Gastrocnemius medialis (tissue), 4 donors: ENCODE measurements around the gene CENPW. TPM values are rescaled to one million over a fixed set of nuclear protein-coding genes. Genes with fewer than 3 reads are reported as not detected.

Experiments used
- ATAC-seq, 2 donors: fragments of 150-250 bp; one replicate each; pipeline ENCODE4 v1.9.1; 2016
- DNase-seq, 2 donors: peaks; one replicate each; pipeline ENCODE4 v3.0.0-alpha.2; 2019
- H3K27ac ChIP-seq, 4 donors: fragments of 200-600 bp; sonication (generic); 1 replicate in 1 of 4; 2 replicates in 3 of 4; pipeline ENCODE4 v1.5.1; 2016 to 2018; ENCODE audit warnings: mild to moderate bottlenecking in 2 of 4, moderate library complexity in 1 of 4
- H3K27me3 ChIP-seq, 3 donors: fragments of 200-600 bp; sonication (generic) in 2 of 3; 1 replicate in 1 of 3; 2 replicates in 2 of 3; pipeline versions ENCODE4 v1.5.1 to v1.6.0; 2016 to 2019; ENCODE audit warnings: mild to moderate bottlenecking in 1 of 3, moderate library complexity in 1 of 3
- H3K36me3 ChIP-seq, 2 donors: fragments of 200-600 bp; sonication (generic) in 1 of 2; one replicate each; pipeline ENCODE4 v1.5.1; 2017 to 2018
- H3K4me1 ChIP-seq, 2 donors: fragments of 200-600 bp; sonication (generic) in 1 of 2; one replicate each; pipeline ENCODE4 v1.5.1; 2016 to 2017; ENCODE audit warnings: mild to moderate bottlenecking in 2 of 2
- H3K4me3 ChIP-seq, 4 donors: fragments of 200-600 bp; sonication (generic) in 3 of 4; 1 replicate in 1 of 4; 2 replicates in 3 of 4; pipeline ENCODE4 v1.5.1; 2016 to 2019; ENCODE audit warnings: mild to moderate bottlenecking in 2 of 4
- H3K9me3 ChIP-seq, 3 donors: fragments of 200-600 bp; sonication (generic) in 2 of 3; 1 replicate in 1 of 3; 2 replicates in 2 of 3; pipeline ENCODE4 v1.5.1; 2016 to 2019
- POLR2A ChIP-seq, 2 donors: fragments of 450-650 bp; IDR thresholded peaks; one replicate each; pipeline ENCODE4 v1.6.1; 2017; ENCODE audit warnings: antibody characterized with exemption in 2 of 2, mild to moderate bottlenecking in 2 of 2, moderate library complexity in 2 of 2
- in situ Hi-C, 4 donors: fragments of 200-750 bp; cut with MboI; loops; one replicate each; pipeline versions ENCODE4 v1.15.0 to v1.8.0; 2017; ENCODE audit warnings: low sequenced_read_pairs in 4 of 4
- intact Hi-C: fragments of 100-400 bp; cut with DNase I; formaldehyde crosslinking; loops from one replicate; pipeline ENCODE4 v1.15.1; 2023; ENCODE audit warnings: low total_unique reads
- total RNA-seq, 4 donors: library from RNA; depleted of rRNA; stranded (reverse); fragments of >200 nt; gene quantifications; one replicate each; pipeline versions ENCODE4 v1.1.0 to v1.2.3, GENCODE V29; 2016
- TF ChIP-seq, protein P1 (sequence below), 5 experiments: fragments of 450-650 bp in 3 of 5; fragments of 200-600 bp in 2 of 5; sonication (generic) in 2 of 5; IDR thresholded peaks in 4 of 5; conservative IDR thresholded peaks in 1 of 5; 1 replicate in 4 of 5; 2 replicates in 1 of 5; pipeline ENCODE4 v1.5.1; 2016 to 2019; ENCODE audit warnings: antibody characterized with exemption in 5 of 5, mild to moderate bottlenecking in 3 of 5, moderate library complexity in 3 of 5

The CENPW gene
- total RNA-seq, 4 donors from 2014 or later: 1.6 to 2.2 (median 2.1) TPM; not detected in 1

GRCh38 chr6:126374372-126374771 is 34.5 kb downstream of the CENPW start:
- Histone ChIP-seq H3K27ac (no peak overlapping the region), H3K9me3 (no peaks in the 10 kb centered on the region), H3K4me1 (no peaks in the 10 kb centered on the region), H3K36me3 (no peaks in the 10 kb centered on the region), H3K4me3 (no peak overlapping the region), H3K27me3 (no peaks in the 10 kb centered on the region)
- ATAC-seq (no peak), DNase-seq (no peak)
- TF ChIP-seq POLR2A (IDR thresholded peaks at IDR 0.05): no peak
- TF ChIP-seq, protein P1, sequence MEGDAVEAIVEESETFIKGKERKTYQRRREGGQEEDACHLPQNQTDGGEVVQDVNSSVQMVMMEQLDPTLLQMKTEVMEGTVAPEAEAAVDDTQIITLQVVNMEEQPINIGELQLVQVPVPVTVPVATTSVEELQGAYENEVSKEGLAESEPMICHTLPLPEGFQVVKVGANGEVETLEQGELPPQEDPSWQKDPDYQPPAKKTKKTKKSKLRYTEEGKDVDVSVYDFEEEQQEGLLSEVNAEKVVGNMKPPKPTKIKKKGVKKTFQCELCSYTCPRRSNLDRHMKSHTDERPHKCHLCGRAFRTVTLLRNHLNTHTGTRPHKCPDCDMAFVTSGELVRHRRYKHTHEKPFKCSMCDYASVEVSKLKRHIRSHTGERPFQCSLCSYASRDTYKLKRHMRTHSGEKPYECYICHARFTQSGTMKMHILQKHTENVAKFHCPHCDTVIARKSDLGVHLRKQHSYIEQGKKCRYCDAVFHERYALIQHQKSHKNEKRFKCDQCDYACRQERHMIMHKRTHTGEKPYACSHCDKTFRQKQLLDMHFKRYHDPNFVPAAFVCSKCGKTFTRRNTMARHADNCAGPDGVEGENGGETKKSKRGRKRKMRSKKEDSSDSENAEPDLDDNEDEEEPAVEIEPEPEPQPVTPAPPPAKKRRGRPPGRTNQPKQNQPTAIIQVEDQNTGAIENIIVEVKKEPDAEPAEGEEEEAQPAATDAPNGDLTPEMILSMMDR (IDR thresholded peaks at IDR 0.05 in 4 of 5, conservative IDR thresholded peaks at IDR 0.05 in 1 of 5): no peak
- intact Hi-C loops (no loop called here), in situ Hi-C loops (no loop called here)

DNA sequence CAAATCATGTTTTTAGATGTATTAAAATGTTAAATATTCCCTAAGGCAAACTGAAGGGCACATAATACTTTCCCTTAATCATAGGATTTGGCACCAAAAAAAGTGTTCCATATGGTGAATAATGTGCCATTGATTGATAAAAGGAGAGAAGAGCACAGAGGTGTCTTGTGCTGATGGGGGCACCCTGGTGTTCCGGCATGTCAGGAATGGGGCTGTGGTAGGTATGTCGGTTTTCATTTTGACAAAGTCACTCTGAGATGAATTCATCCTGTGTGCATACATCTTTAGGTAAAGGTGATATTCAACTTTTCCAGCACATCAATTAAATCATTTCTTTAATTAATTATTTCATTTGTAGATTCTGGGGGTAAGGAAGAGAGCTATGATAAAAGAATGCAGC is 36.8 kb downstream of the CENPW start:
- TF ChIP-seq POLR2A (IDR thresholded peaks at IDR 0.05): no peak
- TF ChIP-seq, protein P1 (IDR thresholded peaks at IDR 0.05 in 4 of 5, conservative IDR thresholded peaks at IDR 0.05 in 1 of 5): no peak
- intact Hi-C loops: no loop called here
- ATAC-seq: no peak
- Histone ChIP-seq H3K27ac (no peak overlapping the region), H3K27me3 (no peaks in the 10 kb centered on the region), H3K36me3 (no peaks in the 10 kb centered on the region), H3K9me3 (no peaks in the 10 kb centered on the region), H3K4me3 (no peak overlapping the region), H3K4me1 (no peaks in the 10 kb centered on the region)
- no peak for DNase-seq
- in situ Hi-C loops: no loop called here

GRCh38 chr6:126377594-126378153 is 37.8 kb downstream of the CENPW start:
- no peaks in the 10 kb centered on the region for H3K9me3 ChIP-seq
- no peak overlapping the region for H3K4me3 ChIP-seq
- H3K27ac ChIP-seq: no peak overlapping the region
- H3K27me3 ChIP-seq: no peaks in the 10 kb centered on the region
- ATAC-seq (no peak), DNase-seq (no peak)
- TF ChIP-seq POLR2A (IDR thresholded peaks at IDR 0.05): no peak
- TF ChIP-seq, protein P1 (IDR thresholded peaks at IDR 0.05 in 4 of 5, conservative IDR thresholded peaks at IDR 0.05 in 1 of 5): no peak
- intact Hi-C loops (no loop called here), in situ Hi-C loops (no loop called here)
- H3K36me3 ChIP-seq: no peaks in the 10 kb centered on the region
- no peaks in the 10 kb centered on the region for H3K4me1 ChIP-seq

DNA sequence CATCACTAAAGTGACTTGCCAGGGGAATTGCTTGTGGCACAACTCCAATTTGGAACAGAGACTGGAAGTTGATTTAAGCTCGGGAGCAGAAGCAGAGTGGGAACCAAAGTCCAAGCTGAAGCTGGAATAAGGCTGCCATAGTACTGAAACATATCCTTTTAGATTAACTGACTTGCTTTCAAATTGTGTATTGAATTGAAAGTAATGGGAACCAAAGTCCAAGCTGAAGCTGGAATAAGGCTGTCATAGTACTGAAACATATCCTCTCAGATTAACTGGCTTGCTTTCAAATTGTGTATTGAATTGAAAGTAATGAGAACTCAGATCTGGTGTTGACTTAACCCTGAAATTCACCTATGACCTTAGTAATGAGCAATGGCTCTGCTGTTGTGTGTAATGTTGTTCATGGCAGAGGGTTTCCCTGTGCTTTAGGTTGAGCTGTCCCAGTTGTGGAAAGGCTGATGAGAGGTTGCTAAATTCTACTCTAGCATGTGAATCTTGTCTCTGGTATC is 40.2 kb downstream of the CENPW start:
- H3K9me3 ChIP-seq: no peaks in the 10 kb centered on the region
- in situ Hi-C loops: no loop called here
- DNase-seq (no peak), ATAC-seq (no peak)
- intact Hi-C loops: no loop called here
- H3K27ac ChIP-seq: no peak overlapping the region
- no peaks in the 10 kb centered on the region for H3K27me3 ChIP-seq
- no peak for TF ChIP-seq POLR2A (IDR thresholded peaks at IDR 0.05)
- TF ChIP-seq, protein P1 (IDR thresholded peaks at IDR 0.05 in 4 of 5, conservative IDR thresholded peaks at IDR 0.05 in 1 of 5): no peak
- H3K4me1 ChIP-seq: no peaks in the 10 kb centered on the region
- H3K36me3 ChIP-seq: no peaks in the 10 kb centered on the region
- no peak overlapping the region for H3K4me3 ChIP-seq

GRCh38 chr6:126381498-126381897 is 41.6 kb downstream of the CENPW start:
- no peaks in the 10 kb centered on the region for H3K27me3 ChIP-seq
- intact Hi-C loops (no loop called here), in situ Hi-C loops (no loop called here)
- no peaks in the 10 kb centered on the region for H3K4me1 ChIP-seq
- no peak overlapping the region for H3K27ac ChIP-seq
- DNase-seq (no peak), ATAC-seq (no peak)
- no peaks in the 10 kb centered on the region for H3K9me3 ChIP-seq
- TF ChIP-seq, protein P1 (IDR thresholded peaks at IDR 0.05 in 4 of 5, conservative IDR thresholded peaks at IDR 0.05 in 1 of 5): no peak
- TF ChIP-seq POLR2A (IDR thresholded peaks at IDR 0.05): no peak
- no peaks in the 10 kb centered on the region for H3K36me3 ChIP-seq
- no peak overlapping the region for H3K4me3 ChIP-seq
